H1 (cell line): ENCODE results near the gene CDYL. TPM values are rescaled to one million over a fixed set of nuclear protein-coding genes. Genes with fewer than 3 reads are reported as not detected.

ENCODE experiments used
- CTCF ChIA-PET: fragments of 300-600 bp; sonication (Branson Sonifier 250); formaldehyde crosslinking; loops from one replicate; lab custom pipeline; 2021; ENCODE audit not compliant: partially characterized antibody; lab: Charles Lee
- POLR2A ChIA-PET: fragments of 300-600 bp; sonication (Branson Sonifier 250); formaldehyde crosslinking; loops from one replicate; lab custom pipeline; 2021; ENCODE audit warnings: inconsistent platforms; ENCODE audit not compliant: partially characterized antibody; lab: Charles Lee
- DNase-seq, 2 experiments: peaks; one replicate each; pipeline versions ENCODE4 v3.0.0 to v3.0.0-alpha.2; 2010 to 2022; ENCODE audit warnings: low spot score in 2 of 2, low read depth in 1 of 2, mixed read lengths in 1 of 2
- FAIRE-seq: peaks from 2 replicates; lab custom pipeline; 2011; peaks lifted over from hg19 to GRCh38; lab: Jason Lieb, UNC
- H2AFZ ChIP-seq: 2 replicates; pipeline ENCODE4 v1.8.1; 2012; ENCODE audit warnings: low read length, inconsistent platforms
- H2AK5ac ChIP-seq: 2 replicates; pipeline ENCODE4 v1.6.1; 2013; ENCODE audit warnings: low read depth, low read length
- H2BK120ac ChIP-seq: replicated peaks from 2 replicates; pipeline ENCODE3; 2013; ENCODE audit warnings: low read depth, low read length, inconsistent platforms
- H2BK12ac ChIP-seq: 2 replicates; pipeline ENCODE4 v1.6.1; 2013; ENCODE audit warnings: low read depth, low read length
- H2BK15ac ChIP-seq: 2 replicates; pipeline ENCODE4 v1.6.1; 2013; ENCODE audit warnings: low read length
- H2BK20ac ChIP-seq: 2 replicates; pipeline ENCODE4 v1.6.1; 2013; ENCODE audit warnings: low read length
- H2BK5ac ChIP-seq: 2 replicates; pipeline ENCODE4 v1.6.1; 2013; ENCODE audit warnings: low read depth, low read length
- H3K14ac ChIP-seq: 2 replicates; pipeline ENCODE4 v1.6.1; 2013; ENCODE audit warnings: inconsistent platforms; ENCODE audit not compliant: insufficient read length
- H3K18ac ChIP-seq: 2 replicates; pipeline ENCODE4 v1.6.1; 2013; ENCODE audit warnings: low read length; ENCODE audit errors: extremely low read depth
- H3K23ac ChIP-seq: 2 replicates; pipeline ENCODE4 v1.6.1; 2013; ENCODE audit warnings: inconsistent platforms; ENCODE audit not compliant: insufficient read length
- H3K23me2 ChIP-seq: 2 replicates; pipeline ENCODE4 v1.6.1; 2013; ENCODE audit warnings: low read depth, low read length
- H3K27ac ChIP-seq: 2 replicates; pipeline ENCODE4 v1.6.1; 2011; ENCODE audit warnings: low read depth, low read length, inconsistent platforms
- H3K27me3 ChIP-seq, 4 experiments: replicated peaks in 1 of 4; 1 replicate in 1 of 4; 2 replicates in 3 of 4; pipeline versions ENCODE4 v1.6.1 to v1.8.1; 2011 to 2013; ENCODE audit warnings: low read length in 3 of 4, mild to moderate bottlenecking in 3 of 4, inconsistent platforms in 2 of 4, mixed read lengths in 2 of 4, moderate library complexity in 1 of 4; ENCODE audit not compliant: control insufficient read depth in 3 of 4, insufficient read depth in 3 of 4; ENCODE audit errors: extremely low read depth in 1 of 4
- H3K36me3 ChIP-seq, 4 experiments: 2 replicates each; pipeline versions ENCODE4 v1.6.1 to v1.8.1; 2011 to 2013; ENCODE audit warnings: mild to moderate bottlenecking in 4 of 4, low read length in 3 of 4, moderate library complexity in 2 of 4, control low read depth in 1 of 4, inconsistent platforms in 1 of 4; ENCODE audit not compliant: insufficient read depth in 4 of 4, control insufficient read depth in 2 of 4
- H3K4ac ChIP-seq: replicated peaks from 2 replicates; pipeline ENCODE3; 2013; ENCODE audit warnings: low read length, low read depth, mixed read lengths, inconsistent platforms; ENCODE audit not compliant: insufficient read length
- H3K4me1 ChIP-seq, 4 experiments: replicated peaks in 1 of 4; 1 replicate in 1 of 4; 2 replicates in 3 of 4; pipeline versions ENCODE4 v1.6.1 to v1.8.1; 2011 to 2013; ENCODE audit warnings: low read length in 3 of 4, inconsistent platforms in 2 of 4, mixed read lengths in 1 of 4; ENCODE audit not compliant: insufficient read depth in 4 of 4, control insufficient read depth in 3 of 4
- H3K4me2 ChIP-seq, 2 experiments: 2 replicates each; pipeline versions ENCODE4 v1.6.1 to v1.8.1; 2011 to 2013; ENCODE audit warnings: low read depth in 2 of 2, low read length in 2 of 2, control low read depth in 1 of 2, inconsistent platforms in 1 of 2, mild to moderate bottlenecking in 1 of 2; ENCODE audit not compliant: insufficient read depth in 1 of 2
- H3K4me3 ChIP-seq, 4 experiments: fragments of 200-600, 300-600 bp in 1 of 4; sonication (generic), shearing (Covaris generic), sonication (Bioruptor Twin) in 1 of 4; 2 replicates each; pipeline versions ENCODE4 v1.5.1 to v1.8.1; 2011 to 2016; ENCODE audit warnings: low read length in 4 of 4, low read depth in 3 of 4, control low read depth in 2 of 4, inconsistent platforms in 2 of 4, mild to moderate bottlenecking in 2 of 4, mixed read lengths in 1 of 4, moderate library complexity in 1 of 4; ENCODE audit not compliant: insufficient read depth in 2 of 4; ENCODE audit errors: extremely low read depth in 1 of 4
- H3K56ac ChIP-seq: replicated peaks from 2 replicates; pipeline ENCODE3; 2013; ENCODE audit warnings: low read depth, mild to moderate bottlenecking, mixed read lengths, low read length, inconsistent platforms; ENCODE audit not compliant: insufficient read length
- H3K79me1 ChIP-seq: 2 replicates; pipeline ENCODE4 v1.6.1; 2013; ENCODE audit warnings: low read depth, low read length, control low read depth
- H3K79me2 ChIP-seq, 2 experiments: 2 replicates each; pipeline versions ENCODE4 v1.6.1 to v1.8.1; 2012 to 2013; ENCODE audit warnings: low read length in 2 of 2, mild to moderate bottlenecking in 2 of 2, inconsistent platforms in 1 of 2; ENCODE audit not compliant: insufficient read depth in 2 of 2, control insufficient read depth in 1 of 2
- H3K9ac ChIP-seq, 4 experiments: replicated peaks in 1 of 4; 1 replicate in 1 of 4; 2 replicates in 3 of 4; pipeline versions ENCODE4 v1.6.1 to v1.8.1; 2011 to 2013; ENCODE audit warnings: low read depth in 3 of 4, low read length in 3 of 4, control low read depth in 2 of 4, mild to moderate bottlenecking in 2 of 4, moderate library complexity in 2 of 4, inconsistent platforms in 1 of 4; ENCODE audit errors: extremely low read depth in 1 of 4
- H3K9me3 ChIP-seq, 2 experiments: 2 replicates each; pipeline versions ENCODE4 v1.6.1 to v1.8.1; 2012 to 2013; ENCODE audit warnings: mild to moderate bottlenecking in 2 of 2, moderate library complexity in 2 of 2, control low read depth in 1 of 2, inconsistent platforms in 1 of 2, low read depth in 1 of 2, low read length in 1 of 2, mixed read lengths in 1 of 2; ENCODE audit not compliant: insufficient read depth in 2 of 2
- H4K20me1 ChIP-seq, 2 experiments: replicated peaks in 1 of 2; 2 replicates each; pipeline versions ENCODE3 to v1.8.1; 2011 to 2013; ENCODE audit warnings: inconsistent platforms in 2 of 2, low read length in 2 of 2, mild to moderate bottlenecking in 1 of 2; ENCODE audit not compliant: insufficient read depth in 2 of 2, control insufficient read depth in 1 of 2
- H4K5ac ChIP-seq: 2 replicates; pipeline ENCODE4 v1.6.1; 2013; ENCODE audit warnings: low read length, low read depth, mixed read lengths, inconsistent platforms; ENCODE audit not compliant: insufficient read length
- H4K8ac ChIP-seq: 2 replicates; pipeline ENCODE4 v1.8.0; 2013; ENCODE audit warnings: mild to moderate bottlenecking, moderate library complexity, low read length, inconsistent platforms; ENCODE audit not compliant: insufficient read depth; ENCODE audit errors: extremely low read depth
- H4K91ac ChIP-seq: replicated peaks from 2 replicates; pipeline ENCODE3; 2013; ENCODE audit warnings: low read length, mixed read lengths, inconsistent platforms; ENCODE audit not compliant: insufficient read length
- CHD2 ChIP-seq: IDR thresholded peaks from 2 replicates; pipeline ENCODE4 v1.6.1; 2012; ENCODE audit warnings: low read length, improper control_type of control experiment
- CREB1 ChIP-seq: IDR thresholded peaks from 2 replicates; pipeline ENCODE4 v1.6.1; 2012; ENCODE audit warnings: inconsistent platforms
- FOSL1 ChIP-seq: IDR thresholded peaks from 2 replicates; pipeline ENCODE4 v1.6.1; 2011; ENCODE audit warnings: mild to moderate bottlenecking, low read depth, low read length, moderate library complexity; ENCODE audit not compliant: insufficient read depth
- JUND ChIP-seq: IDR thresholded peaks from 2 replicates; pipeline ENCODE4 v1.6.1; 2011; ENCODE audit warnings: mild to moderate bottlenecking, improper control_type of control experiment, low read length
- KDM4A ChIP-seq: IDR thresholded peaks from one replicate; pipeline ENCODE4 v1.7.1; 2012; ENCODE audit warnings: low read depth, mild to moderate bottlenecking, moderate library complexity, low read length, inconsistent platforms; ENCODE audit not compliant: severe bottlenecking
- PHF8 ChIP-seq: fragments of 200-600 bp; sonication (generic); conservative IDR thresholded peaks from 2 replicates; pipeline ENCODE4 v1.7.1; 2012; ENCODE audit warnings: low read depth, mild to moderate bottlenecking, inconsistent platforms, low read length, moderate library complexity
- WGBS, 2 experiments: shearing (Covaris generic) in 1 of 2; methylation state at CpG; one replicate each; pipeline versions ENCODE4 v1.1.6 to v1.1.7; 2013 to 2015; ENCODE audit warnings: low lambda C conversion rate in 2 of 2, mixed read lengths in 2 of 2, inconsistent platforms in 1 of 2, low coverage in 1 of 2, missing lambda C conversion rate in 1 of 2; ENCODE audit not compliant: insufficient replicate concordance in 2 of 2, insufficient coverage in 1 of 2, insufficient read length in 1 of 2; ENCODE audit errors: extremely low coverage in 1 of 2, missing lambda C conversion rate in 1 of 2; 5-methylcytosine and 5-hydroxymethylcytosine counted together
- polyA plus RNA-seq, 7 experiments: library from polyadenylated mRNA; depleted of rRNA in 3 of 7; stranded (reverse) in 5 of 7; unstranded in 2 of 7; fragments of >200 nt in 5 of 7; fragments of 200-250 nt in 2 of 7; gene quantifications; 1 replicate in 5 of 7; 2 replicates in 1 of 7; 4 replicates in 1 of 7; pipeline versions ENCODE4 v1.2.1 to v1.2.3, GENCODE V29; 2011 to 2013; ENCODE audit warnings: missing spikeins in 2 of 7, mixed read lengths in 2 of 7
- total RNA-seq: library from RNA; stranded (reverse); fragmentation: NEBNext Ultra II Directional; extraction: Animal tissue kit (Norgen Biotek cat#: 25700); gene quantifications from 2 replicates; pipeline ENCODE4 v1.2.1, GENCODE V29; 2021

The CDYL gene
- total and polyA plus RNA-seq, 2 of the 8 experiments (the other 6 are each of a cell fraction or from before 2014, with no cell fraction given): 56.4 to 119 TPM

DNA sequence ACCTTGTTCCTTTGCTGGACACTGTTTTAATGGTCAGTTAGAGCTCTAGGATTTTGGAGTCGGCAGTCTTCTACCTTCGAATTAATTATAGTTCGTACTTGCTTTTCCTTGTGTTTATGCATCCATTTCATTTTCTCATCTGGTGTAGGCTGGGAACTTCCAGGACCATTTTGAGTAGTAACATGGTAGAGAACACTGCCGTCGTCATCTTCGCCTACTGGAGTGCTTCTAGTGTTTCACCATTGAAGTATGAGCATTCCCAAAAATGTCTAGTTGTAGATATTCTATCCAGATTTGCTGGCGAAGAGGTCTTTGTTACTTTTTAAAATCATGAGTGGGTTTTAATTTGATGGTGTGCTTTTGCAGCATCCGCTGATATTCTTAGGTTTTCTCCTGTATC is 36.9 kb downstream of the CDYL start:
- Histone ChIP-seq H2BK12ac (no peak overlapping the region), H4K91ac (no peak overlapping the region), H2AK5ac (no peak overlapping the region), H3K79me1 (peaks cover 2% of the 10 kb centered on the region; the same call in 1 of the 2 replicates), H3K36me3 (no peaks in the 10 kb centered on the region), H3K9me3 (no peaks in the 10 kb centered on the region), H2BK5ac (no peak overlapping the region), H3K56ac (no peak overlapping the region), H3K23ac (no peak overlapping the region), H3K9ac (no peak overlapping the region), H3K18ac (no peak overlapping the region), H3K79me2 (peaks cover 44 to 98% of the 10 kb centered on the region in 2 experiments), H4K8ac (no peak overlapping the region), H3K4me3 (no peak overlapping the region), H2AFZ (no peak overlapping the region), H4K5ac (no peak overlapping the region), H3K4ac (no peak overlapping the region), H3K27ac (no peak overlapping the region), H2BK15ac (no peak overlapping the region), H2BK20ac (no peak overlapping the region), H3K23me2 (no peaks in the 10 kb centered on the region), H2BK120ac (no peak overlapping the region), H4K20me1 (peaks cover 24 to 37% of the 10 kb centered on the region in 2 experiments), H3K27me3 (no peaks in the 10 kb centered on the region), H3K4me2 (no peak overlapping the region), H3K14ac (no peak overlapping the region), H3K4me1 (no peaks in the 10 kb centered on the region; a peak in 1 of 7 replicates)
- ChIA-PET CTCF (interaction anchor here (0.9 to 2.7 kb wide), 2 partner anchors 13 to 35 kb away, joined by 4 to 9 read pairs; no protein-coding TSS in a partner anchor), POLR2A (no interaction called here)
- no peak for FAIRE-seq
- WGBS, 2 experiments: 91% methylated on average over 8 of the region's 8 CpGs; no CpG with 5 or more reads in 1 of the 2 experiments
- TF ChIP-seq KDM4A (no peak), CREB1 (no peak), JUND (no peak), FOSL1 (no peak), PHF8 (no peak), CHD2 (no peak)
- DNase-seq: no peak
